ENCODE measurements around the gene CAMK1. TPM values are rescaled to one million over a fixed set of nuclear protein-coding genes. Genes with fewer than 3 reads are reported as not detected.

The CAMK1 gene
- total and polyA plus RNA-seq, 9 of the 15 experiments (the other 6 are each of a cell fraction or from before 2014, with no cell fraction given), result 0.23 to 10.7 (median 6.0) TPM

DNA sequence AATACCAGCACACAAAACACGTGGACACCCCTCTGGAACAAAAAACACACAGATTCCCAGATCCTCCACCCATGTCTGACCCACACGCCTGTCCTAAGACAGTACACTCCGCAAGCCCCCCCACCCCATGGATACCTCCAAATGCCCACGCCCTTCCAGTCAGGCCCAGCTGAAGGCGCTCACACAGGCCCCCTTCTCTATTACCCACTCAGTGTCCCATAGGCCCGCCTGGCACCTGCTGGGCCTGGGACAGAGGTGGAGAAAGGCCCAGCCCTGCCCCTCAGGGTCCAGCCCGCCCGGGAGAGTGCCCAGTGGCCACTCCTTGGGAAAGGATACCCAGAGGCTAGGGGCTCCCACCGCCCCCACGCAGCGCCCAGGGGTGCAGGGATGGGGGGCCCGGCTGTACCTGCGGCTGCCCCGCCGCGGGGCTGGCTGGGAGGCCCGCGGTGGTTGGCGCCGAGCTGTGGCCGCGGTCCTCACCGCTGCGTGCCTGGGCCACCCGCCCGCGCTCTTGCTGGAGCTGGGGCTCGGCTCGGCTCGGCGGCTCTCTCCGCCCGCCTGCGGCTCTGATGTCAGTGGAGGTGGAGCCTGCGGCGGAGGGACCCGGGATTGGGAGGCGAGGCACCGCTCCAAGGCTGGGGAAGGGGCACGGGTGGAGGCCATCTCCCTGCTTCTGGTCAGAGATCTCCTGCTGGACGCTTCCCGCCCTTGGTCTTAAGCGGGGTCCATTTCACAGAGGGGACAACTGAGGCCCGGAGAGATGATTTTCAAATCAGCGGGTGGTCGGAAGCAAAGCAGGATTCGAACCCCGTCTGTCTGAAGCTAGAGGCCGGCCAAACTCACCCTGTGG is at the start of gene CAMK1 (continued):
- TF ChIP-seq, protein P1, sequence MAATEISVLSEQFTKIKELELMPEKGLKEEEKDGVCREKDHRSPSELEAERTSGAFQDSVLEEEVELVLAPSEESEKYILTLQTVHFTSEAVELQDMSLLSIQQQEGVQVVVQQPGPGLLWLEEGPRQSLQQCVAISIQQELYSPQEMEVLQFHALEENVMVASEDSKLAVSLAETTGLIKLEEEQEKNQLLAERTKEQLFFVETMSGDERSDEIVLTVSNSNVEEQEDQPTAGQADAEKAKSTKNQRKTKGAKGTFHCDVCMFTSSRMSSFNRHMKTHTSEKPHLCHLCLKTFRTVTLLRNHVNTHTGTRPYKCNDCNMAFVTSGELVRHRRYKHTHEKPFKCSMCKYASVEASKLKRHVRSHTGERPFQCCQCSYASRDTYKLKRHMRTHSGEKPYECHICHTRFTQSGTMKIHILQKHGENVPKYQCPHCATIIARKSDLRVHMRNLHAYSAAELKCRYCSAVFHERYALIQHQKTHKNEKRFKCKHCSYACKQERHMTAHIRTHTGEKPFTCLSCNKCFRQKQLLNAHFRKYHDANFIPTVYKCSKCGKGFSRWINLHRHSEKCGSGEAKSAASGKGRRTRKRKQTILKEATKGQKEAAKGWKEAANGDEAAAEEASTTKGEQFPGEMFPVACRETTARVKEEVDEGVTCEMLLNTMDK (IDR thresholded peaks at IDR 0.05; ENCODE audit: borderline replicate concordance, insufficient read depth, low read depth, low read length, poor library complexity, severe bottlenecking), result no peak
- TF ChIP-seq ZNF764 (CRISPR knock-in tag; IDR thresholded peaks at IDR 0.05; ENCODE audit: low read depth), result no peak
- no peak for TF ChIP-seq ARID2 (IDR thresholded peaks at IDR 0.05)
- TF ChIP-seq NR2C1 (IDR thresholded peaks at IDR 0.05), result no peak
- TF ChIP-seq NR2C1 (tag; IDR thresholded peaks at IDR 0.05), result no peak
- TF ChIP-seq ZNF431 (CRISPR knock-in tag; IDR thresholded peaks at IDR 0.05), result no peak
- TF ChIP-seq CCNT2 (IDR thresholded peaks at IDR 0.05; ENCODE audit: borderline replicate concordance, extremely low read depth, insufficient read length, low read depth, low read length), result peak; percentile 46
- no peak for TF ChIP-seq HEY1 (CRISPR knock-in tag; IDR thresholded peaks at IDR 0.05; ENCODE audit: borderline replicate concordance)
- TF ChIP-seq TCFL5 (CRISPR knock-in tag; conservative IDR thresholded peaks at IDR 0.05), result no peak
- TF ChIP-seq ZNF830 (CRISPR knock-in tag; IDR thresholded peaks at IDR 0.05), result no peak
- no peak for TF ChIP-seq ZC3H8 (IDR thresholded peaks at IDR 0.05)
- no peak for TF ChIP-seq CREBBP (IDR thresholded peaks at IDR 0.05; ENCODE audit: low read depth, low read length)
- TF ChIP-seq TGIF2 (CRISPR knock-in tag; IDR thresholded peaks at IDR 0.05), result no peak
- TF ChIP-seq MXI1 (IDR thresholded peaks at IDR 0.05; ENCODE audit: low read depth, low read length), result no peak
- no peak for TF ChIP-seq NFE2L1 (tag; IDR thresholded peaks at IDR 0.05; ENCODE audit: borderline replicate concordance, low read depth)
- no peak for TF ChIP-seq ZNF146 (CRISPR knock-in tag; IDR thresholded peaks at IDR 0.05; ENCODE audit: unreplicated experiment)
- no peak for TF ChIP-seq MYC (IDR thresholded peaks at IDR 0.05; ENCODE audit: low read depth, low read length)
- no peak for TF ChIP-seq MYC (CRISPR knock-in tag; IDR thresholded peaks at IDR 0.05; ENCODE audit: borderline replicate concordance, low read depth)
